K562 (cell line): ENCODE measurements around the gene EIF4E3.

Source experiments
- CBX1 ChIP-seq: sonication (generic); IDR thresholded peaks from 2 replicates; pipeline ENCODE4 v1.6.1; 2016; ENCODE audit warnings: antibody characterized with exemption, low read depth, mild to moderate bottlenecking
- CREM ChIP-seq: IDR thresholded peaks from 2 replicates; pipeline ENCODE4 v1.6.1; 2014; ENCODE audit warnings: antibody characterized with exemption, low read depth
- FOXM1 ChIP-seq, 2 experiments: fragments of 450-650 bp in 1 of 2; sonication (generic) in 1 of 2; formaldehyde crosslinking in 1 of 2; IDR thresholded peaks; 2 replicates each; pipeline versions ENCODE4 v1.6.1 to v1.9.0; 2017 to 2022; ENCODE audit warnings: low read depth in 2 of 2, mild to moderate bottlenecking in 2 of 2, missing genetic modification reagents in 1 of 2, moderate library complexity in 1 of 2
- L3MBTL2 ChIP-seq: fragments of 450-650 bp; IDR thresholded peaks from 2 replicates; pipeline ENCODE4 v1.6.1; 2016; ENCODE audit warnings: mild to moderate bottlenecking, moderate library complexity
- RBM34 ChIP-seq: fragments of 200-400 bp; formaldehyde crosslinking; IDR thresholded peaks from 2 replicates; pipeline ENCODE4 v1.6.1; 2018; ENCODE audit warnings: low read length, borderline replicate concordance; ENCODE audit not compliant: insufficient read depth
- TF ChIP-seq, protein P1 (sequence below): sonication (generic); formaldehyde crosslinking; IDR thresholded peaks from 2 replicates; pipeline ENCODE4 v1.8.0; 2022; ENCODE audit warnings: mild to moderate bottlenecking, missing genetic modification reagents, borderline replicate concordance
- TF ChIP-seq, protein P2 (sequence below), 3 experiments: IDR thresholded peaks in 2 of 3; conservative IDR thresholded peaks in 1 of 3; 2 replicates each; pipeline ENCODE4 v1.5.1; 2011 to 2012; ENCODE audit warnings: low read length in 3 of 3, mild to moderate bottlenecking in 3 of 3, control low read depth in 2 of 3, improper control_type of control experiment in 1 of 3, inconsistent platforms in 1 of 3, low read depth in 1 of 3, mixed read lengths in 1 of 3, moderate library complexity in 1 of 3; ENCODE audit not compliant: insufficient read depth in 2 of 3

DNA sequence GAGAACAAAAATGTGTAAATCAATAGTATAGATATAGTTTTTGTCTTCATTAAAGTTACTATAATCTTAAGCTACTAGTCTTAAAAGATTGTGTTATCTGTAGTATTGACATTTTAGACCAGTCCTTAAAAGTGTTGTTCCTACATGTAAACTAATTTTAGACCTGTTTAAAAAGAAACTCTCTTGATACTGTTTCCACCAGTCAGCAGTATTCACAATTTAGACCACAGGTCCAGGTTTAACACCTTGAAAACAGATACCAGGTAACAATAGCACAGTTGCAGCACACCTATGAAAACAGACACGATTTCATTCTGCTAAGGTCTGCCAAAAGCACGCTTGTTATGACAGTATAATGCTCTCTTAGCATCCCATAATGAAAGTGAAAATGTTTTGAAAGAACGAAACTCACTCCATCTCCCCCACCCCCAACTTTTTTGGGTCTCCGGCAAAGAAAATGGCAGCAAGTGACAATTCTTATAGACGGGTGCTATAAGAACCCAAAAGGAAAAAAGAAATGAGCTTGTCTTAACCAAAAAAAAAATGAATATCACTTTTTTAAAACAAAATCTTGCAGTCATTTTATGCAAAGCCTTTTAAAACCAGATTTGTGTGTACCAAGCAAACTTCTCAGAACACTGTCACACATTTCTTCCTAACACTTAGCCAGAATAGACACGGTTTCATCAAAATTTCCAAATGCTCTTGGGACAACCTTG, 1.6 kb downstream of the EIF4E3 start:
- TF ChIP-seq, protein P1, sequence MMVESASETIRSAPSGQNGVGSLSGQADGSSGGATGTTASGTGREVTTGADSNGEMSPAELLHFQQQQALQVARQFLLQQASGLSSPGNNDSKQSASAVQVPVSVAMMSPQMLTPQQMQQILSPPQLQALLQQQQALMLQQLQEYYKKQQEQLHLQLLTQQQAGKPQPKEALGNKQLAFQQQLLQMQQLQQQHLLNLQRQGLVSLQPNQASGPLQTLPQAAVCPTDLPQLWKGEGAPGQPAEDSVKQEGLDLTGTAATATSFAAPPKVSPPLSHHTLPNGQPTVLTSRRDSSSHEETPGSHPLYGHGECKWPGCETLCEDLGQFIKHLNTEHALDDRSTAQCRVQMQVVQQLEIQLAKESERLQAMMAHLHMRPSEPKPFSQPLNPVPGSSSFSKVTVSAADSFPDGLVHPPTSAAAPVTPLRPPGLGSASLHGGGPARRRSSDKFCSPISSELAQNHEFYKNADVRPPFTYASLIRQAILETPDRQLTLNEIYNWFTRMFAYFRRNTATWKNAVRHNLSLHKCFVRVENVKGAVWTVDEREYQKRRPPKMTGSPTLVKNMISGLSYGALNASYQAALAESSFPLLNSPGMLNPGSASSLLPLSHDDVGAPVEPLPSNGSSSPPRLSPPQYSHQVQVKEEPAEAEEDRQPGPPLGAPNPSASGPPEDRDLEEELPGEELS (CRISPR knock-in tag): no peak
- TF ChIP-seq, protein P2, sequence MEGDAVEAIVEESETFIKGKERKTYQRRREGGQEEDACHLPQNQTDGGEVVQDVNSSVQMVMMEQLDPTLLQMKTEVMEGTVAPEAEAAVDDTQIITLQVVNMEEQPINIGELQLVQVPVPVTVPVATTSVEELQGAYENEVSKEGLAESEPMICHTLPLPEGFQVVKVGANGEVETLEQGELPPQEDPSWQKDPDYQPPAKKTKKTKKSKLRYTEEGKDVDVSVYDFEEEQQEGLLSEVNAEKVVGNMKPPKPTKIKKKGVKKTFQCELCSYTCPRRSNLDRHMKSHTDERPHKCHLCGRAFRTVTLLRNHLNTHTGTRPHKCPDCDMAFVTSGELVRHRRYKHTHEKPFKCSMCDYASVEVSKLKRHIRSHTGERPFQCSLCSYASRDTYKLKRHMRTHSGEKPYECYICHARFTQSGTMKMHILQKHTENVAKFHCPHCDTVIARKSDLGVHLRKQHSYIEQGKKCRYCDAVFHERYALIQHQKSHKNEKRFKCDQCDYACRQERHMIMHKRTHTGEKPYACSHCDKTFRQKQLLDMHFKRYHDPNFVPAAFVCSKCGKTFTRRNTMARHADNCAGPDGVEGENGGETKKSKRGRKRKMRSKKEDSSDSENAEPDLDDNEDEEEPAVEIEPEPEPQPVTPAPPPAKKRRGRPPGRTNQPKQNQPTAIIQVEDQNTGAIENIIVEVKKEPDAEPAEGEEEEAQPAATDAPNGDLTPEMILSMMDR (IDR thresholded peaks at IDR 0.05 in 2 of 3, conservative IDR thresholded peaks at IDR 0.05 in 1 of 3; ENCODE audit: insufficient read depth in 2 of 3, low read depth in 1 of 3, low read length in 3 of 3): no peak
- TF ChIP-seq CREM (no peak), L3MBTL2 (no peak), CBX1 (no peak), RBM34 (no peak), FOXM1 (IDR thresholded peaks at IDR 0.05; ENCODE audit: low read depth) (no peak), FOXM1 (CRISPR knock-in tag; IDR thresholded peaks at IDR 0.05; ENCODE audit: low read depth) (no peak)
